ENCODE results near the gene TMEM191B.
"Not testable (repeated sequence)": the region's sequence is repeated elsewhere in the genome, so short reads cannot be mapped to it uniquely, and the experiment has no call there.

The TMEM191B gene

GRCh38 chr22:18558939-18559338 lies 31.3 kb downstream of the TMEM191B start:
- not testable (repeated sequence) for DNase-seq

GRCh38 chr22:18560099-18560974 lies 32.7 kb downstream of the TMEM191B start:
- DNase-seq, result not testable (repeated sequence)

- not testable (repeated sequence) for DNase-seq
Measured at GRCh38 chr22:18570509-18571246, 43.1 kb downstream of the TMEM191B start.

GRCh38 chr22:18573483-18574164 lies 46.0 kb downstream of the TMEM191B start:
- DNase-seq, result not testable (repeated sequence)

- not testable (repeated sequence) for DNase-seq
Measured at GRCh38 chr22:18574555-18574954, 47.0 kb downstream of the TMEM191B start.

GRCh38 chr22:18575686-18576085 lies 48.1 kb downstream of the TMEM191B start:
- DNase-seq, result not testable (repeated sequence)

GRCh38 chr22:18577090-18577818 lies 49.7 kb downstream of the TMEM191B start:
- not testable (repeated sequence) for DNase-seq

GRCh38 chr22:18577847-18578246 lies 50.2 kb downstream of the TMEM191B start:
- not testable (repeated sequence) for DNase-seq

All from NCI-H1436 treated with DMSO at 0.1 percent for 48 hours (cell line).